Activated T-helper 2 cell treated with anti-CD3 and anti-CD28 coated beads, Interferon-gamma antibody, Interleukin-2, Interleukin-4, amounts not matched to agents 10 μg/mL and 5 μg/mL and 100 μg/mL, durations not matched to agents 14 hours and 24 hours and 36 hours (primary cell): Measurements from ENCODE around the gene GBP7. TPM values are rescaled to one million over a fixed set of nuclear protein-coding genes. Genes with fewer than 3 reads are reported as not detected.

ENCODE experiments used
- DNase-seq: peaks from one replicate; pipeline ENCODE4 v3.0.0; 2021; ENCODE audit warnings: low spot score
- H3K27ac Mint-ChIP-seq: one replicate; pipeline ENCODE4 v1.8.0; 2021; ENCODE audit warnings: mixed read lengths
- H3K27me3 Mint-ChIP-seq: one replicate; pipeline ENCODE4 v1.8.0; 2021; ENCODE audit warnings: low read depth, mixed read lengths
- H3K36me3 Mint-ChIP-seq: one replicate; pipeline ENCODE4 v1.8.0; 2021; ENCODE audit warnings: low read depth, mixed read lengths
- H3K4me1 Mint-ChIP-seq: one replicate; pipeline ENCODE4 v1.8.0; 2021; ENCODE audit warnings: low read depth, mixed read lengths
- H3K4me3 Mint-ChIP-seq: one replicate; pipeline ENCODE4 v1.8.0; 2021; ENCODE audit warnings: low read depth, mild to moderate bottlenecking, moderate library complexity, mixed read lengths
- H3K9me3 Mint-ChIP-seq: one replicate; pipeline ENCODE4 v1.8.0; 2021; ENCODE audit warnings: mixed read lengths
- intact Hi-C: fragments of 100-400 bp; cut with micrococcal nuclease; formaldehyde crosslinking; loops from one replicate; pipeline ENCODE4 v1.15.1; 2023
- total RNA-seq: library from RNA; stranded (reverse); gene quantifications from 2 replicates; pipeline ENCODE4 v1.2.3, GENCODE V29; 2022

GBP7 gene
- total RNA-seq, 1 donor from 2014 or later, result not detected

GRCh38 chr1:89198081-89198480 is 22.3 kb upstream of the GBP7 start:
- Mint-ChIP-seq H3K36me3 (peaks cover 44% of the 10 kb centered on the region), H3K27me3 (no peaks in the 10 kb centered on the region), H3K27ac (peak overlapping the region; percentile 93), H3K4me1 (peaks cover 76% of the 10 kb centered on the region), H3K9me3 (no peaks in the 10 kb centered on the region), H3K4me3 (peak overlapping the region; percentile 86)
- no peak for DNase-seq
- intact Hi-C loops, result loop anchor here (2.0 to 5.0 kb wide), 5 partner anchors 73 to 324 kb away; partner anchors contain the start of gene LRRC8B

- Mint-ChIP-seq H3K4me3 (no peak overlapping the region), H3K27ac (no peak overlapping the region), H3K9me3 (no peaks in the 10 kb centered on the region), H3K36me3 (peaks cover 59% of the 10 kb centered on the region), H3K4me1 (peaks cover 57% of the 10 kb centered on the region), H3K27me3 (no peaks in the 10 kb centered on the region)
- intact Hi-C loops, result loop anchor here (5.0 kb wide), 3 partner anchors 148 to 327 kb away; partner anchors contain the start of gene LRRC8B
- DNase-seq, result no peak
Measured at GRCh38 chr1:89195476-89195875, 19.7 kb upstream of the GBP7 start.

- no peak overlapping the region for H3K4me3 Mint-ChIP-seq
- H3K27me3 Mint-ChIP-seq, result no peaks in the 10 kb centered on the region
- intact Hi-C loops, result no loop called here
Measured at GRCh38 chr1:89191314-89191713, 15.5 kb upstream of the GBP7 start.

GRCh38 chr1:89190017-89190416 is 14.2 kb upstream of the GBP7 start:
- Mint-ChIP-seq H3K27me3 (no peaks in the 10 kb centered on the region), H3K36me3 (peaks cover 91% of the 10 kb centered on the region), H3K27ac (no peak overlapping the region), H3K4me3 (no peak overlapping the region), H3K4me1 (peaks cover 9% of the 10 kb centered on the region), H3K9me3 (no peaks in the 10 kb centered on the region)
- intact Hi-C loops, result no loop called here
- no peak for DNase-seq

More at GRCh38 chr1:89191314-89191713, 15.5 kb upstream of the GBP7 start:
- Mint-ChIP-seq H3K4me1 (peaks cover 22% of the 10 kb centered on the region), H3K27ac (no peak overlapping the region), H3K36me3 (peaks cover 91% of the 10 kb centered on the region), H3K9me3 (no peaks in the 10 kb centered on the region)
- DNase-seq, result no peak

GRCh38 chr1:89179343-89179742 is 3.5 kb upstream of the GBP7 start:
- Mint-ChIP-seq H3K27me3 (no peaks in the 10 kb centered on the region), H3K4me3 (no peak overlapping the region), H3K4me1 (peaks cover 5% of the 10 kb centered on the region), H3K36me3 (peaks cover 36% of the 10 kb centered on the region), H3K9me3 (peaks cover 13% of the 10 kb centered on the region), H3K27ac (no peak overlapping the region)
- intact Hi-C loops, result no loop called here
- DNase-seq, result no peak

- Mint-ChIP-seq H3K4me3 (no peak overlapping the region), H3K4me1 (peaks cover 8% of the 10 kb centered on the region), H3K27me3 (no peaks in the 10 kb centered on the region), H3K9me3 (peaks cover 8% of the 10 kb centered on the region), H3K36me3 (peaks cover 13% of the 10 kb centered on the region), H3K27ac (no peak overlapping the region)
- no peak for DNase-seq
- intact Hi-C loops, result no loop called here
Measured at GRCh38 chr1:89176971-89177370, 1.2 kb upstream of the GBP7 start.

- Mint-ChIP-seq H3K4me1 (peaks cover 15% of the 10 kb centered on the region), H3K36me3 (peaks cover 11% of the 10 kb centered on the region), H3K9me3 (peaks cover 22% of the 10 kb centered on the region), H3K27me3 (no peaks in the 10 kb centered on the region), H3K4me3 (no peak overlapping the region), H3K27ac (no peak overlapping the region)
- DNase-seq, result no peak
- intact Hi-C loops, result no loop called here
Measured at GRCh38 chr1:89174491-89174890, 1.3 kb downstream of the GBP7 start.

GRCh38 chr1:89172468-89173143 is 3.2 kb downstream of the GBP7 start:
- H3K27ac Mint-ChIP-seq, result no peak overlapping the region

GRCh38 chr1:89171067-89171438 is 4.8 kb downstream of the GBP7 start:
- Mint-ChIP-seq H3K4me1 (peaks cover 10% of the 10 kb centered on the region), H3K36me3 (peaks cover 11% of the 10 kb centered on the region), H3K27ac (no peak overlapping the region), H3K27me3 (no peaks in the 10 kb centered on the region), H3K4me3 (no peak overlapping the region), H3K9me3 (peaks cover 22% of the 10 kb centered on the region)
- intact Hi-C loops, result no loop called here
- no peak for DNase-seq

More at GRCh38 chr1:89172468-89173143, 3.2 kb downstream of the GBP7 start:
- Mint-ChIP-seq H3K27me3 (no peaks in the 10 kb centered on the region), H3K36me3 (peaks cover 11% of the 10 kb centered on the region), H3K9me3 (peaks cover 22% of the 10 kb centered on the region), H3K4me1 (peaks cover 15% of the 10 kb centered on the region), H3K4me3 (no peak overlapping the region)
- DNase-seq, result no peak
- intact Hi-C loops, result no loop called here

- intact Hi-C loops, result no loop called here
- DNase-seq, result no peak
- Mint-ChIP-seq H3K27me3 (no peaks in the 10 kb centered on the region), H3K4me3 (no peak overlapping the region), H3K4me1 (peaks cover 10% of the 10 kb centered on the region), H3K27ac (no peak overlapping the region), H3K9me3 (peaks cover 22% of the 10 kb centered on the region), H3K36me3 (peaks cover 11% of the 10 kb centered on the region)
Measured at GRCh38 chr1:89170170-89171066, 5.4 kb downstream of the GBP7 start.

GRCh38 chr1:89169166-89169565 is 6.6 kb downstream of the GBP7 start:
- H3K27me3 Mint-ChIP-seq, result no peaks in the 10 kb centered on the region
- H3K4me3 Mint-ChIP-seq, result no peak overlapping the region
- DNase-seq, result no peak
- H3K36me3 Mint-ChIP-seq, result peaks cover 11% of the 10 kb centered on the region
- H3K4me1 Mint-ChIP-seq, result peaks cover 10% of the 10 kb centered on the region
- no peak overlapping the region for H3K27ac Mint-ChIP-seq
- H3K9me3 Mint-ChIP-seq, result peaks cover 22% of the 10 kb centered on the region
- intact Hi-C loops, result no loop called here

GRCh38 chr1:89167590-89168230 is 8.1 kb downstream of the GBP7 start:
- H3K27ac Mint-ChIP-seq, result no peak overlapping the region
- H3K4me3 Mint-ChIP-seq, result no peak overlapping the region
- H3K27me3 Mint-ChIP-seq, result no peaks in the 10 kb centered on the region
- intact Hi-C loops, result no loop called here
- peaks cover 11% of the 10 kb centered on the region for H3K36me3 Mint-ChIP-seq
- H3K9me3 Mint-ChIP-seq, result peaks cover 14% of the 10 kb centered on the region
- no peak for DNase-seq
- H3K4me1 Mint-ChIP-seq, result peaks cover 7% of the 10 kb centered on the region
